NCI-H524 treated with DMSO at 0.1 percent for 48 hours (cell line): Measurements from ENCODE around the gene ITGAD.

ENCODE experiments used
- DNase-seq: peaks from one replicate; lab custom pipeline; 2025; lab: John Stamatoyannopoulos, UW

The ITGAD gene

GRCh38 chr16:31475946-31476302 lies 82.8 kb downstream of the ITGAD start:
- DNase-seq = no peak
